Activated naive CD4-positive, alpha-beta T cell treated with anti-CD3 and anti-CD28 coated beads for 36 hours (primary cell): ENCODE measurements around the gene FBXL15. TPM values are rescaled to one million over a fixed set of nuclear protein-coding genes. Genes with fewer than 3 reads are reported as not detected.

Experiments
- CTCF ChIA-PET: fragments of 350-600 bp; sonication (Branson Sonifier 250); formaldehyde crosslinking; loops from one replicate; lab custom pipeline; 2021; ENCODE audit warnings: antibody characterized with exemption; lab: Charles Lee
- DNase-seq: peaks from one replicate; pipeline ENCODE4 v3.0.0-alpha.2; 2020
- H3K27ac Mint-ChIP-seq: one replicate; pipeline ENCODE4 v1.8.0; 2021; ENCODE audit warnings: mild to moderate bottlenecking, mixed read lengths
- H3K27me3 Mint-ChIP-seq: one replicate; pipeline ENCODE4 v1.8.0; 2021; ENCODE audit warnings: low read depth, mixed read lengths
- H3K36me3 Mint-ChIP-seq: one replicate; pipeline ENCODE4 v1.8.0; 2021; ENCODE audit warnings: low read depth, mixed read lengths
- H3K4me1 Mint-ChIP-seq: one replicate; pipeline ENCODE4 v1.8.0; 2021; ENCODE audit warnings: low read depth, mixed read lengths
- H3K4me3 Mint-ChIP-seq: one replicate; pipeline ENCODE4 v1.8.0; 2021; ENCODE audit warnings: mild to moderate bottlenecking, moderate library complexity, mixed read lengths
- H3K9me3 Mint-ChIP-seq: one replicate; pipeline ENCODE4 v1.8.0; 2021; ENCODE audit warnings: mixed read lengths
- intact Hi-C: fragments of 100-400 bp; cut with micrococcal nuclease; formaldehyde crosslinking; loops from one replicate; pipeline ENCODE4 v1.15.1; 2023
- total RNA-seq, 2 experiments: library from RNA; stranded (reverse); gene quantifications; one replicate each; pipeline ENCODE4 v1.2.3, GENCODE V29; 2021

The FBXL15 gene
- total RNA-seq, 2 experiments from 2014 or later = 9.9 to 10.8 TPM

DNA sequence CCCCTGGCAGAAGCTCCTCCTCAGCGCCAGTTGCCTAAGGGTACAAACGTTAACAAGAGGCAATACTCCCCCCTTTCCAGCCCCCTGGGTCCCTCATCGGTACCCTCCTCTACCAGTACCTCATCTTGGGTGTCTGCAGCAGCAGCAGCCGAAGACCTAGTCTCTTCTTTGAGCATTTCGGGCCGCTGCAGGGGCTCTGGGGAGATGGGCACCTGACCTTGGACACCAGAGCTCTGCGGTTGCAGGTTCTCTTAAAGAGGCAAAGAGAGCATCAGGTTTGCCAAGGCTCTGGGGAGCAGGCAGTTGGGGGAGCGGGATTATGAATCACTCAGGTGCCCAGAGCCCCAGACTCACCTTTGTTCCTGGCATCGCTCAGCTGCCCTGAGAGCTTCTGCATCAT is 3.5 kb downstream of the FBXL15 start:
- intact Hi-C loops = loop anchor here (5.0 kb wide), 1 partner anchor 607 kb away; the partner anchor contains the start of gene OGA
- Mint-ChIP-seq H3K27me3 (peaks cover under 1% of the 10 kb centered on the region), H3K4me3 (no peak overlapping the region), H3K4me1 (peaks cover 43% of the 10 kb centered on the region), H3K36me3 (peaks cover 1% of the 10 kb centered on the region), H3K27ac (peak overlapping the region; percentile 33), H3K9me3 (no peaks in the 10 kb centered on the region)
- CTCF ChIA-PET = interaction anchor here (0.6 to 6.1 kb wide), 13 partner anchors 8 to 585 kb away, joined by 3 to 49 read pairs (median 8); partner anchors contain the start of genes C10orf95, CUEDC2 and NFKB2
- DNase-seq = no peak

DNA sequence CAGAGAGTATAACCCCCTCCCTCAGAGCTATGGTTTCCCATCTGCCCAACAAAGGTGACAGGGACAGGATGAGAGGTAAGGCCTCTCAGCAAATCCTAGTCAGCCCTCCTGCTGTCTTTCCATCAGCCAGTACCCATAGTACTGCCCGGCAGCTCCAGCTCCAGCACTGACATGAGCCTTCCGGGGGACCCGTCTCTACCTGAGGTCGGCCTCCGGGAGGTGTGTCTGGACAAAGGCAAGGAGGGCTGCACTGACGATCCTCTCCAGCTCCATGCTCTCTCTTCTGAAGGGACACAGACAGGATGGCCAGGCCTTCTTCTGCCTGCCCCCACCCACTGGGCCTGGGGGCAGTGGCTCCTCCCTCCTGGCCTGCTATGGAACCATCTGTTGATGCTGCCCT is 4.3 kb downstream of the FBXL15 start:
- Mint-ChIP-seq H3K9me3 (no peaks in the 10 kb centered on the region), H3K4me3 (no peak overlapping the region), H3K36me3 (peaks cover 1% of the 10 kb centered on the region), H3K27ac (no peak overlapping the region), H3K4me1 (peaks cover 36% of the 10 kb centered on the region), H3K27me3 (no peaks in the 10 kb centered on the region)
- intact Hi-C loops = loop anchor here (5.0 kb wide), 1 partner anchor 608 kb away; the partner anchor contains the start of gene OGA
- no peak for DNase-seq
- CTCF ChIA-PET = interaction anchor here (0.7 to 6.1 kb wide), 7 partner anchors 11 to 255 kb away, joined by 3 to 49 read pairs (median 8); partner anchors contain the start of gene C10orf95

DNA sequence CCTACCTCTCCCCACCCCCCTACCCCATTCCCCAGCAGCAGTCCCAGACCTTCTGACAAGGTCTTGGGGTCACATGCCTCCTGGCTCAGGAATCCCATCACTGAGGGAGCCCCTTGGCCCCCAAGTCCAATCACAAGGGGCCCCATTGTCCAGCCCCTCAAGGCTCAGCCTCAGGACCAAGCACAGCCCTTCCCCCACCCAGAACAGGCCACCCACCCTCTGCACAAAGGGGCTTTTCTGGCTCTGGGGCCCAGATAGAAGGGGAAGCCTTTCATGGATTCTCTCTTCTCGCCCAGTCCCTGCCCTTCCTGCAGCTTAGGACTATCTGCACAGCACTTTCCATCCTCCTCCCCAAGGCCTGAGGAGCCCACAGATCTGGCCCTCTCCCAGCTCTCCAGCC is 4.8 kb downstream of the FBXL15 start:
- H3K9me3 Mint-ChIP-seq = no peaks in the 10 kb centered on the region
- no peak overlapping the region for H3K27ac Mint-ChIP-seq
- peaks cover 30% of the 10 kb centered on the region for H3K4me1 Mint-ChIP-seq
- no peak for DNase-seq
- H3K27me3 Mint-ChIP-seq = no peaks in the 10 kb centered on the region
- CTCF ChIA-PET = interaction anchor here (0.7 to 6.1 kb wide), 4 partner anchors 25 to 74 kb away, joined by 3 to 37 read pairs (median 16); partner anchors contain the start of gene C10orf95
- H3K4me3 Mint-ChIP-seq = no peak overlapping the region
- peaks cover 1% of the 10 kb centered on the region for H3K36me3 Mint-ChIP-seq
- intact Hi-C loops = no loop called here

DNA sequence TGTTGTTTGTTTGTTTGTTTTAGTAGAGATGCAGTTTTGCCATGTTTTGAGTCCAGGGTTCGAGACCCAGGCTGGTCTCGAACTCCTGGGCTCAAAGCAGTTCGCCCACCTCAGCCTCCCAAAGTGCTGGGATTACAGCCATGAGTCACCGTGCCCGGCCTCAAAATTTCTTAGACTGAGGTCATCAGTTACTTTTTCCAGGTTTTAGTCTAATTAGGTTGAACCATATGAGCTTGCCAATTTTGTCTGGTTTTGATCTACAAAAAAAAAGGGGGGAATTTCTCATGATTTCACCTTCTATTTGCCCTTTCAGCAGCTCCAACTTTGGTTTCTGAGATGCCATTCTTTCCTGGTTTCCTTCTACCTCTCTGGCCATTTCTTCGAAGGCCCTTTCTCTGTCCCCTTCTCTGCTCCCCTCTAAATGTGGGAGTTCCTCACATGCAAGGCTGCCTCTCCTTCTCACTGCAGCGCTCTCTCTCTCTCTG is 6.2 kb downstream of the FBXL15 start:
- peaks cover 32% of the 10 kb centered on the region for H3K4me1 Mint-ChIP-seq
- CTCF ChIA-PET = interaction anchor here (0.6 to 6.1 kb wide), 3 partner anchors 29 to 53 kb away, joined by 3 to 37 read pairs (median 3); no protein-coding TSS in a partner anchor
- H3K36me3 Mint-ChIP-seq = no peaks in the 10 kb centered on the region
- H3K9me3 Mint-ChIP-seq = no peaks in the 10 kb centered on the region
- H3K4me3 Mint-ChIP-seq = no peak overlapping the region
- DNase-seq = peak; percentile 24
- H3K27me3 Mint-ChIP-seq = no peaks in the 10 kb centered on the region
- peak overlapping the region; percentile 64 for H3K27ac Mint-ChIP-seq
- intact Hi-C loops = no loop called here

GRCh38 chr10:102429468-102429867 is 8.8 kb downstream of the FBXL15 start:
- H3K36me3 Mint-ChIP-seq = peaks cover 1% of the 10 kb centered on the region
- H3K27me3 Mint-ChIP-seq = no peaks in the 10 kb centered on the region
- H3K4me1 Mint-ChIP-seq = peaks cover 39% of the 10 kb centered on the region
- H3K27ac Mint-ChIP-seq = no peak overlapping the region
- H3K4me3 Mint-ChIP-seq = no peak overlapping the region
- intact Hi-C loops = no loop called here
- no peak for DNase-seq
- CTCF ChIA-PET = interaction anchor here (0.7 kb wide), 1 partner anchor 1059 kb away, joined by 3 read pairs; no protein-coding TSS in a partner anchor
- no peaks in the 10 kb centered on the region for H3K9me3 Mint-ChIP-seq

- H3K9me3 Mint-ChIP-seq = no peaks in the 10 kb centered on the region
- CTCF ChIA-PET = interaction anchor here (1.3 to 1.8 kb wide), 2 partner anchors 8 to 31 kb away, joined by 3 to 17 read pairs; no protein-coding TSS in a partner anchor
- H3K27me3 Mint-ChIP-seq = no peaks in the 10 kb centered on the region
- H3K4me3 Mint-ChIP-seq = peak overlapping the region; percentile 90
- peaks cover 1% of the 10 kb centered on the region for H3K36me3 Mint-ChIP-seq
- peak overlapping the region; percentile 92 for H3K27ac Mint-ChIP-seq
- peaks cover 49% of the 10 kb centered on the region for H3K4me1 Mint-ChIP-seq
- peak; percentile 17 for DNase-seq
- intact Hi-C loops = loop anchor here (1.0 to 2.0 kb wide), 8 partner anchors 10 to 279 kb away; partner anchors contain the start of genes ACTR1A, NFKB2 and NOLC1
Measured at GRCh38 chr10:102431452-102432124, 11.0 kb downstream of the FBXL15 start.

DNA sequence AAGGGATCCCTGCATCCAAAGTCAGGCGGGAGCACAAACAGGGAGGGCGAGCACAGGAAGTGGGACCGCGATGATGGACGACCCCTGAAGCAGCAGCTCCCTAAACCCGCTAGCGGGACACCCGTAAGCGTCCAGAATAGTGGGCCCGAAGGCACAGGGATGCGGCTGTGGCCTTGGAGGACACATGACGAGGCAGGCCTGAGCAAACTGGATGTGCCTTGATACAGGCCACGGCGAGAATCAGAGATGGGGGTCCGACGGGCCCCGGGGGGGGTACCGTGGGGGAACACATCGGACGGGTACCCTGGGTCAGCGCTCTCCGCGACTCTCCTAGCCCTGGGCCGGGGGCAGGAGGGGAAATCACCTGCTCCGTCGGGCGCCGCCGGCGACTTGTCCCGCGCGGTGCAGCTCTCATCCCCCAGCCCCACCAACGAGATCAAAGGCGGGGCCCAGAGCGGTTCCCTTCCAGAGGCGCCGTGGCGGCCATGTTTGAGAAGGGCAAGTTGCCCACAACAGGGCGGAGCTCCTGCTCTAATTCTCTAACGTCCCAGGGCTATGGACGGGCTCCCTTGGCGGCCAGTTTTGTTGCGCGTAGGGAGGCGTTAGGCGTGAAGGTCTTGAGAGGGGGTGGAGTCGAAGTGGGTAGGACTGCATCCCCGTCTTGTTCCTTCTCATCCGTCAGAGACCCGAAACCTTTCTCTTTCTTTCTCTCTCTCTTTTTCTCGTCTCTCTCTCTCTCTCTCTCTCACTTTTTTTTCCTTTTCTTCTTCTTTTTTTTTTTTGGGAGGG is 11.7 kb downstream of the FBXL15 start, which contains the start of gene CUEDC2:
Gene CUEDC2, minus strand, starts transcription at position 413 of the 789 bp plus-strand sequence. CDS start 7,386 bp downstream, outside the sequence.
- CTCF ChIA-PET = interaction anchor here (0.7 to 1.8 kb wide), 7 partner anchors 9 to 81 kb away, joined by 3 to 17 read pairs (median 3); no protein-coding TSS in a partner anchor
- intact Hi-C loops = loop anchor here (1.0 to 2.0 kb wide), 8 partner anchors 11 to 280 kb away; partner anchors contain the start of genes ACTR1A, NFKB2 and NOLC1
- Mint-ChIP-seq H3K9me3 (no peaks in the 10 kb centered on the region), H3K27ac (peak within 1 kb of the TSS; percentile 92), H3K4me1 (peaks cover 47% of the 10 kb centered on the region), H3K4me3 (peak within 1 kb of the TSS; percentile 90), H3K36me3 (peaks cover 1% of the 10 kb centered on the region), H3K27me3 (no peaks in the 10 kb centered on the region)
- peak; percentile 99 for DNase-seq

DNA sequence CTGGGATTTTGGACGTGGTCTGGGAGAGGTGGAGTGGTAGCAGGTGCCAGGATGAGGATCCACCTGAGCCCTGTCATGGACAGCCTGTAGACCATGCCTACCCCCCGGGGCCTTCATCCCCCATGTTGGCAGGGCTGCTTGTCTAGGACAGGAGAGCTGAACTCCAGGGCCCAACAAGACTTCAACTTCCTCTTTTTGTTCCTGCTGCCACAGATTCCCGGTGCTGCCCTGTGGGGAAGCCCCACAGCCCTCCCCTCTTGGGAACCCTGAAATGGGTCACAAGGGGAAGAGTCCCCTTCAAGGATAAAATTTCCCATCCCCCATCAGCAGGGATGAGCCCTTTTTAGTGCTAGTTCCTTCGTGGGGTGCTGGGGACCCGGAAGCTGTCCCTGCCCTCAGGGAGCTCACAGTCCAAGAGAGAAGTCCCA is 13.0 kb downstream of the FBXL15 start:
- intact Hi-C loops = loop anchor here (2.0 kb wide), 1 partner anchor 209 kb away; no protein-coding TSS in a partner anchor
- no peaks in the 10 kb centered on the region for H3K27me3 Mint-ChIP-seq
- H3K27ac Mint-ChIP-seq = peak overlapping the region; percentile 92
- CTCF ChIA-PET = interaction anchor here (0.7 to 1.5 kb wide), 4 partner anchors 12 to 40 kb away, joined by 3 to 7 read pairs (median 4); no protein-coding TSS in a partner anchor
- H3K4me3 Mint-ChIP-seq = peak overlapping the region; percentile 90
- H3K4me1 Mint-ChIP-seq = peaks cover 54% of the 10 kb centered on the region
- peaks cover 1% of the 10 kb centered on the region for H3K36me3 Mint-ChIP-seq
- no peak for DNase-seq
- H3K9me3 Mint-ChIP-seq = no peaks in the 10 kb centered on the region

GRCh38 chr10:102434394-102435132 is 13.9 kb downstream of the FBXL15 start:
- peak overlapping the region; percentile 76 for H3K4me3 Mint-ChIP-seq
- peak; percentile 12 for DNase-seq
- intact Hi-C loops = no loop called here
- H3K9me3 Mint-ChIP-seq = no peaks in the 10 kb centered on the region
- peak overlapping the region; percentile 87 for H3K27ac Mint-ChIP-seq
- H3K4me1 Mint-ChIP-seq = peaks cover 54% of the 10 kb centered on the region
- no peaks in the 10 kb centered on the region for H3K27me3 Mint-ChIP-seq
- CTCF ChIA-PET = interaction anchor here (0.6 to 2.1 kb wide), 12 partner anchors 10 to 204 kb away, joined by 3 to 10 read pairs (median 5); no protein-coding TSS in a partner anchor
- peaks cover 1% of the 10 kb centered on the region for H3K36me3 Mint-ChIP-seq

- Mint-ChIP-seq H3K27ac (peak overlapping the region; percentile 87), H3K27me3 (no peaks in the 10 kb centered on the region), H3K9me3 (no peaks in the 10 kb centered on the region), H3K4me3 (peak overlapping the region; percentile 76), H3K36me3 (peaks cover 1% of the 10 kb centered on the region), H3K4me1 (peaks cover 54% of the 10 kb centered on the region)
- intact Hi-C loops = no loop called here
- CTCF ChIA-PET = interaction anchor here (0.6 to 2.1 kb wide), 10 partner anchors 11 to 205 kb away, joined by 3 to 10 read pairs (median 4); no protein-coding TSS in a partner anchor
- DNase-seq = no peak
Measured at GRCh38 chr10:102435133-102435497, 14.5 kb downstream of the FBXL15 start.
